DND-41 (cell line): Measurements from ENCODE around the gene POLN.
A peak's percentile ranks its signal among the peaks of the same experiment; 100 is the strongest.

Experiments
- ATAC-seq: fragments of 200-7000 bp; cut with Tn5 transposase; 3 replicates; pipeline ENCODE4 v1.9.1; 2021; ENCODE audit warnings: low read depth; ENCODE audit not compliant: insufficient read depth
- DNase-seq: peaks from one replicate; pipeline ENCODE4 v3.0.0-alpha.2; 2020
- H2AFZ ChIP-seq: 2 replicates; pipeline ENCODE4 v1.6.0; 2012; ENCODE audit warnings: low read depth, low read length
- H3K27ac ChIP-seq: 2 replicates; pipeline ENCODE4 v1.5.1; 2012; ENCODE audit warnings: low read length, inconsistent platforms
- H3K27me3 ChIP-seq: fragments of 200-600 bp; sonication (generic); 2 replicates; pipeline ENCODE4 v1.6.0; 2012; ENCODE audit warnings: low read length, mild to moderate bottlenecking, inconsistent platforms; ENCODE audit not compliant: insufficient read depth, poor library complexity
- H3K36me3 ChIP-seq: 2 replicates; pipeline ENCODE4 v1.5.1; 2012; ENCODE audit warnings: low read length, inconsistent platforms; ENCODE audit not compliant: insufficient read depth
- H3K4me1 ChIP-seq: 2 replicates; pipeline ENCODE4 v1.5.1; 2012; ENCODE audit warnings: mild to moderate bottlenecking, low read length; ENCODE audit not compliant: insufficient read depth
- H3K4me2 ChIP-seq: 2 replicates; pipeline ENCODE4 v1.6.0; 2012; ENCODE audit warnings: mild to moderate bottlenecking, moderate library complexity, low read length, inconsistent platforms; ENCODE audit not compliant: insufficient read depth
- H3K4me3 ChIP-seq, 2 experiments: fragments of 200-600 bp in 1 of 2; shearing (Covaris generic) in 1 of 2; 2 replicates each; pipeline ENCODE4 v1.5.1; 2012 to 2016; ENCODE audit warnings: inconsistent platforms in 2 of 2, low read length in 2 of 2, mild to moderate bottlenecking in 2 of 2, low read depth in 1 of 2, moderate library complexity in 1 of 2
- H3K79me2 ChIP-seq: 2 replicates; pipeline ENCODE4 v1.6.0; 2012; ENCODE audit warnings: low read length, inconsistent platforms; ENCODE audit not compliant: insufficient read depth
- H3K9ac ChIP-seq: 2 replicates; pipeline ENCODE4 v1.6.0; 2012; ENCODE audit warnings: low read depth, mild to moderate bottlenecking, inconsistent platforms, low read length, moderate library complexity
- H3K9me3 ChIP-seq: 2 replicates; pipeline ENCODE4 v1.5.1; 2012; ENCODE audit warnings: low read length, moderate library complexity, mild to moderate bottlenecking, inconsistent platforms; ENCODE audit not compliant: insufficient read depth, severe bottlenecking
- H4K20me1 ChIP-seq: 2 replicates; pipeline ENCODE4 v1.6.0; 2012; ENCODE audit warnings: low read length; ENCODE audit not compliant: insufficient read depth
- EZH2 ChIP-seq: IDR thresholded peaks from 3 replicates; pipeline ENCODE4 v1.6.1; 2012; ENCODE audit warnings: borderline replicate concordance, low read depth, mild to moderate bottlenecking, moderate library complexity, low read length, inconsistent platforms; ENCODE audit not compliant: severe bottlenecking
- TF ChIP-seq, protein P1 (sequence below): IDR thresholded peaks from 2 replicates; pipeline ENCODE4 v1.5.1; 2012; ENCODE audit warnings: borderline replicate concordance, low read length, moderate library complexity, mild to moderate bottlenecking; ENCODE audit not compliant: poor library complexity, severe bottlenecking; ENCODE audit errors: extremely low read depth

The POLN gene

DNA sequence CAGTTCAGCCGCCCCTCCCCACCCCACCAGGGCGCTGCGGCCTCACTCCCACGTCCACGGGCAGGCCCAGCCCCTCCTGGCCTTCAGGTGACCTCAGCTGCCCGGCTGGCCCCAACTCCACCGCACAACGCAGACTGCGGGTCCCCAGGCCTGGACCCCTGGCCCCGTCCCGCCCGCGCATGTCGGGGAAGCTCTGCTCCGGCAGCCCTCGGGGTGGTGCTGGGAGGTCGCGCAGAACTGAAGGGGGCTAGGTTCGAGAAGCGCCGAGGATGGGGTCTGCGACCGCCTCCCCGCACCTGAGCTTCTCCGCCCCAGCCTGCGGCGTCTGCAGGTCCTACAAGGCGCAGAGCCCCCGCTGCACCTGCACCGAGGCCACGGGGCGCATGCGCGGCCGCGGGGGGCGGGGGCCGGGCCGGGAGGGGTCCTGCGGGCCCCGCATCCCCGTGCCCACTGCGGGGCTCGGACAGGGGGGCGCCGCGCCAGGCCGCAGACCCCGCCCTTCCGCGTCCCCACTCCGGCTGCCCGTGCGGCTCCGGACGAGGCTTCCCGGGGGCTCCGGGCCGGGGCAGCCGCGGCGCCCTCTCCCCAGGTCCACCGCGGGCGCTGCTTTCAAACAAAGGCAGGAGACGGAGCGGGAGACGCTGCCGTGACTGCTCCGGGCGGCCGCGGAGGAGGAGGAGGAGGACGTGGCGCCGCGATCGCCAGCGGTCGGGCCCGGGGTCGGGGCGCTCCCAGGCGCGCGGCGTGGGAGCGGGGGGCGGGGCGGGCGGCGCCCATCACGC, 183.5 kb downstream of the POLN start:
- H3K36me3 ChIP-seq: no peaks in the 10 kb centered on the region
- H3K4me3 ChIP-seq: no peak overlapping the region
- no peak overlapping the region for H3K9ac ChIP-seq
- no peaks in the 10 kb centered on the region for H4K20me1 ChIP-seq
- no peak overlapping the region; the same call in 1 of the 2 replicates for H3K4me2 ChIP-seq
- peaks cover 22% of the 10 kb centered on the region for H3K27me3 ChIP-seq
- no peak overlapping the region for H3K27ac ChIP-seq
- H3K4me1 ChIP-seq: no peaks in the 10 kb centered on the region
- ATAC-seq: peak; percentile 46; the same call in 2 of the 3 replicates
- no peak for DNase-seq
- TF ChIP-seq, protein P1, sequence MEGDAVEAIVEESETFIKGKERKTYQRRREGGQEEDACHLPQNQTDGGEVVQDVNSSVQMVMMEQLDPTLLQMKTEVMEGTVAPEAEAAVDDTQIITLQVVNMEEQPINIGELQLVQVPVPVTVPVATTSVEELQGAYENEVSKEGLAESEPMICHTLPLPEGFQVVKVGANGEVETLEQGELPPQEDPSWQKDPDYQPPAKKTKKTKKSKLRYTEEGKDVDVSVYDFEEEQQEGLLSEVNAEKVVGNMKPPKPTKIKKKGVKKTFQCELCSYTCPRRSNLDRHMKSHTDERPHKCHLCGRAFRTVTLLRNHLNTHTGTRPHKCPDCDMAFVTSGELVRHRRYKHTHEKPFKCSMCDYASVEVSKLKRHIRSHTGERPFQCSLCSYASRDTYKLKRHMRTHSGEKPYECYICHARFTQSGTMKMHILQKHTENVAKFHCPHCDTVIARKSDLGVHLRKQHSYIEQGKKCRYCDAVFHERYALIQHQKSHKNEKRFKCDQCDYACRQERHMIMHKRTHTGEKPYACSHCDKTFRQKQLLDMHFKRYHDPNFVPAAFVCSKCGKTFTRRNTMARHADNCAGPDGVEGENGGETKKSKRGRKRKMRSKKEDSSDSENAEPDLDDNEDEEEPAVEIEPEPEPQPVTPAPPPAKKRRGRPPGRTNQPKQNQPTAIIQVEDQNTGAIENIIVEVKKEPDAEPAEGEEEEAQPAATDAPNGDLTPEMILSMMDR: no peak
- peak; percentile 60 for TF ChIP-seq EZH2
- no peaks in the 10 kb centered on the region for H3K9me3 ChIP-seq
- H2AFZ ChIP-seq: no peak overlapping the region
- no peaks in the 10 kb centered on the region for H3K79me2 ChIP-seq

DNA sequence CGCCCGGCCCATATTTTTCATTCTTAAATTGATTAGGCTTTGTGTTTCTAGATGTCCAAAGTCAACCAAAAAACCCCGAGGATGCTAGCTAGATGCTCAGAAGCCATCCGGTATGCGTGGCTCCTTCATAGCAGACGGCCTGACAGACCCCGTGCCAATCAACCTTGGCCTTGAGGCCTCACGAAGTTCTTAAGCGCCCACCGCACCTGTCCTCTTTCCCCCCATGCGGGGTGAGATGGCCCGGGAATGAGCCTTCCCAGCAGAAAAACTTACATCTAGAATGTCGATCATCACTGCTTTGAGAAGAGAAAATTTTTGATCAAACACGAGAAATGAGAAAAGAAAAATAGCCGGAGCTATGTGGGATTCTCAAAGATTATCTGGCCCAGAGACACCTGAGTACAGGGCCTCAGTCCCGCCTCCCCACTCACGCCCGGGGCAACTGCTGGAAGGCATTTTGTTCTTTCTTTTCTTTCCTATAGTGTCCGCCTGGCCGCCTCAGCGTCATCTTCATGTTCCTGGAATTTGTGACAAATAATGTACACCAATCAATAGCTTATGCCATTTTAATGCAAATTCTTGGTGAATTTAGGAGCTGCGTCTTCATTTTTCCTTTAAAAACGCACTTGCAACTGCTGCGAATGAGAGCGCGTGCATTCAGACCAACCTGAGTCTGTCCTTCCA, 184.4 kb downstream of the POLN start:
- H3K9ac ChIP-seq: no peak overlapping the region

DNA sequence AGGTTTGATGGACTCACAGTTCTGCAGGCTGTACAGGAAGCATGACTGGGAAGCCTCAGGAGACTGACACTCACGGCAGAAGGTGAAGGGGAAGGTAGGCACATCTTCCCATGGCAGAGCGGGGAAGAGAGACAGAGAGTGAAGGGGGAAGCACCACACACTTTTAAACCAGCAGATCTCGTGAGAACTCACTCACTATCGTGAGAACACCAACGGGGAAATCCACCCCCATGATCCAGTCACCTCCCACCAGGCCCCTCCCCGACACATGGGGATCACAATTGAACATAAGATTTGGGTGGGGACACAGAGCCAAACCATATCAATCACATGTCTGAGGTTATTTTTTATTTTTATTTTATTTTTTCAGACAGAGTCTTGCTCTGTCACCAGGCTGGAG, 187.7 kb downstream of the POLN start:
- no peaks in the 10 kb centered on the region for H4K20me1 ChIP-seq
- no peaks in the 10 kb centered on the region for H3K36me3 ChIP-seq
- H3K27ac ChIP-seq: no peak overlapping the region
- TF ChIP-seq EZH2: no peak
- TF ChIP-seq, protein P1: no peak
- no peaks in the 10 kb centered on the region for H3K9me3 ChIP-seq
- no peak overlapping the region for H3K4me2 ChIP-seq
- no peak overlapping the region for H2AFZ ChIP-seq
- no peak overlapping the region for H3K9ac ChIP-seq
- H3K79me2 ChIP-seq: no peaks in the 10 kb centered on the region
- no peaks in the 10 kb centered on the region for H3K4me1 ChIP-seq
- DNase-seq (no peak), ATAC-seq (no peak)
- H3K27me3 ChIP-seq: peaks cover 22% of the 10 kb centered on the region
- no peak overlapping the region for H3K4me3 ChIP-seq

More for the DNA sequence above, 184.4 kb downstream of the POLN start:
- Histone ChIP-seq H3K9me3 (no peaks in the 10 kb centered on the region), H3K4me2 (no peak overlapping the region), H3K27ac (no peak overlapping the region), H3K27me3 (peaks cover 22% of the 10 kb centered on the region), H3K4me1 (no peaks in the 10 kb centered on the region), H4K20me1 (no peaks in the 10 kb centered on the region), H3K36me3 (no peaks in the 10 kb centered on the region), H3K4me3 (no peak overlapping the region), H2AFZ (no peak overlapping the region), H3K79me2 (no peaks in the 10 kb centered on the region)
- ATAC-seq (no peak), DNase-seq (no peak)
- TF ChIP-seq EZH2: no peak
- TF ChIP-seq, protein P1: no peak
